Measurements from ENCODE around the gene MKRN2. TPM values are rescaled to one million over a fixed set of nuclear protein-coding genes. Genes with fewer than 3 reads are reported as not detected.
A peak's percentile ranks its signal among the peaks of the same experiment; 100 is the strongest.

MKRN2 gene
- total and polyA plus RNA-seq, 2 of the 8 experiments (the other 6 are each of a cell fraction or from before 2014, with no cell fraction given) = 15.3 to 17.6 TPM

GRCh38 chr3:12578742-12579141 is 21.9 kb downstream of the MKRN2 start:
- TF ChIP-seq TAF7 (optimal IDR thresholded peaks at IDR 0.05; ENCODE audit: borderline replicate concordance, low read depth, low read length) (no peak), BCL11A (IDR thresholded peaks at IDR 0.05; ENCODE audit: low read depth in 2 of 2, low read length in 2 of 2) (no peak), NANOG (IDR thresholded peaks at IDR 0.05; ENCODE audit: insufficient read depth, low read depth, low read length, poor library complexity, severe bottlenecking) (no peak), ASH2L (IDR thresholded peaks at IDR 0.05; ENCODE audit: low read length) (no peak)
- TF ChIP-seq, protein P1, sequence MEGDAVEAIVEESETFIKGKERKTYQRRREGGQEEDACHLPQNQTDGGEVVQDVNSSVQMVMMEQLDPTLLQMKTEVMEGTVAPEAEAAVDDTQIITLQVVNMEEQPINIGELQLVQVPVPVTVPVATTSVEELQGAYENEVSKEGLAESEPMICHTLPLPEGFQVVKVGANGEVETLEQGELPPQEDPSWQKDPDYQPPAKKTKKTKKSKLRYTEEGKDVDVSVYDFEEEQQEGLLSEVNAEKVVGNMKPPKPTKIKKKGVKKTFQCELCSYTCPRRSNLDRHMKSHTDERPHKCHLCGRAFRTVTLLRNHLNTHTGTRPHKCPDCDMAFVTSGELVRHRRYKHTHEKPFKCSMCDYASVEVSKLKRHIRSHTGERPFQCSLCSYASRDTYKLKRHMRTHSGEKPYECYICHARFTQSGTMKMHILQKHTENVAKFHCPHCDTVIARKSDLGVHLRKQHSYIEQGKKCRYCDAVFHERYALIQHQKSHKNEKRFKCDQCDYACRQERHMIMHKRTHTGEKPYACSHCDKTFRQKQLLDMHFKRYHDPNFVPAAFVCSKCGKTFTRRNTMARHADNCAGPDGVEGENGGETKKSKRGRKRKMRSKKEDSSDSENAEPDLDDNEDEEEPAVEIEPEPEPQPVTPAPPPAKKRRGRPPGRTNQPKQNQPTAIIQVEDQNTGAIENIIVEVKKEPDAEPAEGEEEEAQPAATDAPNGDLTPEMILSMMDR (IDR thresholded peaks at IDR 0.05; ENCODE audit: control extremely low read depth in 1 of 3, insufficient read depth in 1 of 3, low read depth in 1 of 3, low read length in 3 of 3) = 0 out of 4 replicates have a peak, but pooled peaks of 1 of the 3 experiments have one; percentile 7
- no peak overlapping the region for H3K4me3 ChIP-seq (ENCODE audit: extremely low read depth in 1 of 4, insufficient read depth in 2 of 4, low read depth in 3 of 4, low read length in 4 of 4)
- CTCF ChIA-PET (ENCODE audit: partially characterized antibody) = interaction anchor here (0.8 to 1.7 kb wide), 16 partner anchors 8 to 1134 kb away, joined by 3 to 10 read pairs (median 4); partner anchors contain the start of gene TMEM40
- H4K91ac ChIP-seq (replicated peaks; ENCODE audit: insufficient read length, low read length) = no peak overlapping the region
- peaks cover 4% of the 10 kb centered on the region in 2 experiments for H4K20me1 ChIP-seq (replicated peaks in 1 of 2; ENCODE audit: control insufficient read depth in 1 of 2, insufficient read depth in 2 of 2, low read length in 2 of 2)
- no peaks in the 10 kb centered on the region; the same call in 1 of the 2 replicates for H3K23me2 ChIP-seq (ENCODE audit: low read depth, low read length)
- no peak overlapping the region for H3K9ac ChIP-seq (replicated peaks in 1 of 4; ENCODE audit: extremely low read depth in 1 of 4, low read depth in 3 of 4, low read length in 3 of 4)
- no peak overlapping the region for H2BK5ac ChIP-seq (ENCODE audit: low read depth, low read length)
- H3K23ac ChIP-seq (ENCODE audit: insufficient read length) = no peak overlapping the region
- H2BK20ac ChIP-seq (ENCODE audit: low read length) = no peak overlapping the region
- H4K8ac ChIP-seq (ENCODE audit: extremely low read depth, insufficient read depth, low read length) = no peak overlapping the region
- H3K4ac ChIP-seq (replicated peaks; ENCODE audit: insufficient read length, low read depth, low read length) = no peak overlapping the region
- H3K27me3 ChIP-seq (replicated peaks in 1 of 4; ENCODE audit: control insufficient read depth in 3 of 4, extremely low read depth in 1 of 4, insufficient read depth in 3 of 4, low read length in 3 of 4) = no peaks in the 10 kb centered on the region
- FAIRE-seq = no peak
- no peak overlapping the region for H2BK15ac ChIP-seq (ENCODE audit: low read length)
- no peak overlapping the region for H2BK120ac ChIP-seq (replicated peaks; ENCODE audit: low read depth, low read length)
- no peak overlapping the region for H3K14ac ChIP-seq (ENCODE audit: insufficient read length)
- H3K18ac ChIP-seq (ENCODE audit: extremely low read depth, low read length) = no peak overlapping the region
- 94% methylated on average over 2 of the region's 2 CpGs; no CpG with 5 or more reads in 1 of the 2 experiments for WGBS, 2 experiments (ENCODE audit: extremely low coverage in 1 of 2, insufficient coverage in 1 of 2, insufficient read length in 1 of 2, insufficient replicate concordance in 2 of 2, low coverage in 1 of 2, low lambda C conversion rate in 2 of 2, missing lambda C conversion rate in 1 of 2)
- H3K79me2 ChIP-seq (ENCODE audit: control insufficient read depth in 1 of 2, insufficient read depth in 2 of 2, low read length in 2 of 2) = no peaks in the 10 kb centered on the region
- no peak for DNase-seq (ENCODE audit: low read depth in 1 of 2, low spot score in 2 of 2)
- no peak overlapping the region for H4K5ac ChIP-seq (ENCODE audit: insufficient read length, low read depth, low read length)
- H2AK5ac ChIP-seq (ENCODE audit: low read depth, low read length) = no peak overlapping the region
- no peak overlapping the region for H2AFZ ChIP-seq (ENCODE audit: low read length)
- POLR2A ChIA-PET (ENCODE audit: partially characterized antibody) = interaction anchor here (0.7 to 1.0 kb wide), 2 partner anchors 15 to 19 kb away, joined by 3 read pairs; no protein-coding TSS in a partner anchor
- H3K4me2 ChIP-seq (ENCODE audit: insufficient read depth in 1 of 2, low read depth in 2 of 2, low read length in 2 of 2) = no peak overlapping the region
- peaks cover 18 to 77% (median 35%) of the 10 kb centered on the region in 4 experiments for H3K36me3 ChIP-seq (ENCODE audit: control insufficient read depth in 2 of 4, insufficient read depth in 4 of 4, low read length in 3 of 4)
- no peaks in the 10 kb centered on the region for H3K4me1 ChIP-seq (replicated peaks in 1 of 4; ENCODE audit: control insufficient read depth in 3 of 4, insufficient read depth in 4 of 4, low read length in 3 of 4)
- H3K27ac ChIP-seq (ENCODE audit: low read depth, low read length) = no peak overlapping the region
- no peak overlapping the region for H2BK12ac ChIP-seq (ENCODE audit: low read depth, low read length)
- no peaks in the 10 kb centered on the region for H3K9me3 ChIP-seq (ENCODE audit: insufficient read depth in 2 of 2, low read depth in 1 of 2, low read length in 1 of 2)
- no peak overlapping the region for H3K56ac ChIP-seq (replicated peaks; ENCODE audit: insufficient read length, low read depth, low read length)
- no peaks in the 10 kb centered on the region for H3K79me1 ChIP-seq (ENCODE audit: low read depth, low read length)
